AG09319 (cell line): ENCODE data around the gene ZMIZ1.

ENCODE experiments used
- DNase-seq: peaks from one replicate; pipeline ENCODE4 v3.0.0-alpha.2; 2010; ENCODE audit warnings: low read depth; ENCODE audit errors: extremely low read depth
- CTCF ChIP-seq: IDR thresholded peaks from 2 replicates; pipeline ENCODE4 v1.5.1; 2011; ENCODE audit warnings: low read depth, mild to moderate bottlenecking, inconsistent platforms, low read length, moderate library complexity

ZMIZ1 gene

GRCh38 chr10:79087721-79088120, 19.0 kb downstream of the ZMIZ1 start:
- no peak for TF ChIP-seq CTCF
- DNase-seq: no peak

- DNase-seq: no peak
- no peak for TF ChIP-seq CTCF
These were observed 19.4 kb downstream of the ZMIZ1 start for GRCh38 chr10:79088176-79088575.

- no peak for DNase-seq
- no peak for TF ChIP-seq CTCF
These were observed 20.0 kb downstream of the ZMIZ1 start for GRCh38 chr10:79088613-79089355.

- no peak for TF ChIP-seq CTCF
- DNase-seq: no peak
These were observed 20.9 kb downstream of the ZMIZ1 start for GRCh38 chr10:79089632-79090031.

- TF ChIP-seq CTCF: no peak
- DNase-seq: no peak
These were observed 21.5 kb downstream of the ZMIZ1 start for GRCh38 chr10:79090134-79090803.

- DNase-seq: no peak
- TF ChIP-seq CTCF: no peak
These were observed 23.6 kb downstream of the ZMIZ1 start for GRCh38 chr10:79092292-79092896.

- no peak for DNase-seq
- TF ChIP-seq CTCF: no peak
These were observed 25.1 kb downstream of the ZMIZ1 start for GRCh38 chr10:79093658-79094411.
